ENCODE measurements around the gene LRRK2.

- TF ChIP-seq CTCF (IDR thresholded peaks at IDR 0.05), result no peak
- TF ChIP-seq TCF7L2 (IDR thresholded peaks at IDR 0.05; ENCODE audit: low read depth, low read length), result no peak
- TF ChIP-seq REST (IDR thresholded peaks at IDR 0.05; ENCODE audit: insufficient read depth in 1 of 2, low read depth in 2 of 2, low read length in 1 of 2), result no peak
These were observed 21.8 kb upstream of the LRRK2 start for GRCh38 chr12:40203060-40203430.
